Middle frontal gyrus (tissue), 1 donor: ENCODE data around the gene SSH2.

Source experiments
- DNase-seq: peaks from one replicate; pipeline ENCODE4 v3.0.0-alpha.2; 2015; ENCODE audit warnings: low spot score; ENCODE audit errors: extremely low spot score

Gene SSH2

GRCh38 chr17:29614349-29615047 is 315.5 kb downstream of the SSH2 start:
- no peak for DNase-seq

- DNase-seq: no peak
Observed at GRCh38 chr17:29613856-29614255, 316.2 kb downstream of the SSH2 start.

GRCh38 chr17:29613352-29613837 is 316.6 kb downstream of the SSH2 start:
- DNase-seq: peak; percentile 85

- no peak for DNase-seq
Observed at GRCh38 chr17:29612404-29613280, 317.4 kb downstream of the SSH2 start.

- DNase-seq: no peak
Observed at GRCh38 chr17:29612094-29612403, 318.0 kb downstream of the SSH2 start.

GRCh38 chr17:29611351-29612093 is 318.5 kb downstream of the SSH2 start:
- no peak for DNase-seq

GRCh38 chr17:29610395-29610794 is 319.6 kb downstream of the SSH2 start:
- no peak for DNase-seq

GRCh38 chr17:29608986-29609385 is 321.0 kb downstream of the SSH2 start:
- no peak for DNase-seq

- DNase-seq: no peak
Observed at GRCh38 chr17:29607557-29608195, 322.4 kb downstream of the SSH2 start.

GRCh38 chr17:29603109-29603674 is 326.8 kb downstream of the SSH2 start:
- DNase-seq: no peak

- no peak for DNase-seq
Observed at GRCh38 chr17:29597361-29598172, 332.5 kb downstream of the SSH2 start.

GRCh38 chr17:29596811-29597210 is 333.2 kb downstream of the SSH2 start:
- no peak for DNase-seq

- DNase-seq: no peak
Observed at GRCh38 chr17:29595943-29596774, 333.9 kb downstream of the SSH2 start.

- DNase-seq: no peak
Observed at GRCh38 chr17:29595107-29595942, 334.7 kb downstream of the SSH2 start.

- no peak for DNase-seq
Observed at GRCh38 chr17:29594519-29595090, 335.4 kb downstream of the SSH2 start.

GRCh38 chr17:29593591-29594518 is 336.2 kb downstream of the SSH2 start:
- DNase-seq: no peak
